HG03159 (cell line): Measurements from ENCODE around the gene NTM.

ENCODE experiments used
- ATAC-seq: cut with Tn5 transposase; IDR thresholded peaks from one replicate; pipeline ENCODE4 v1.9.1; 2021; ENCODE audit warnings: mild to moderate bottlenecking, moderate library complexity; ENCODE audit not compliant: unreplicated experiment

The NTM gene

GRCh38 chr11:132078264-132079076 lies 708.1 kb downstream of the NTM start:
- no peak for ATAC-seq

GRCh38 chr11:132080127-132080526 lies 709.7 kb downstream of the NTM start:
- ATAC-seq = no peak

GRCh38 chr11:132082566-132082965 lies 712.2 kb downstream of the NTM start:
- ATAC-seq = no peak

- ATAC-seq = no peak
These were observed 714.0 kb downstream of the NTM start for GRCh38 chr11:132084433-132084832.

DNA sequence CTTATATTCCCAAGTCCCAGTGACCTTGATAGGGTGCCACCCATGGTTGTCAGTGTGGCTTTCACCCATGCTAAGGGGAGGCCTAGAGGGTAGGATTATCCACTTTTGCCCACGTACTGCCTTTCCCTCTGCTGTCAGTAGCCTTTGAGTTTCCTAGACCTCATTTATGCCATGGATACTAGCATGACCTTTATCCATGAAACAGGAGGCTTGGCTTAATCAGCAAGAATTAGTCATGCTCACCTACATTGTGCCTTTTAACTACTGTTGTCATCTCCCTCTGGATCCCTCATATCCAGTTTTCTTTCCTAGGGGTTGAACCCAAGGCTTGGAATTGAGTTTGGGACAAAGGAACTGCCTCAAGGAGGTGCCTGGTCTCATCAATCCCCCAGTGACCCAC lies 716.7 kb downstream of the NTM start:
- ATAC-seq = no peak

GRCh38 chr11:132088551-132088950 lies 718.1 kb downstream of the NTM start:
- no peak for ATAC-seq

GRCh38 chr11:132093536-132094259 lies 723.3 kb downstream of the NTM start:
- ATAC-seq = no peak

DNA sequence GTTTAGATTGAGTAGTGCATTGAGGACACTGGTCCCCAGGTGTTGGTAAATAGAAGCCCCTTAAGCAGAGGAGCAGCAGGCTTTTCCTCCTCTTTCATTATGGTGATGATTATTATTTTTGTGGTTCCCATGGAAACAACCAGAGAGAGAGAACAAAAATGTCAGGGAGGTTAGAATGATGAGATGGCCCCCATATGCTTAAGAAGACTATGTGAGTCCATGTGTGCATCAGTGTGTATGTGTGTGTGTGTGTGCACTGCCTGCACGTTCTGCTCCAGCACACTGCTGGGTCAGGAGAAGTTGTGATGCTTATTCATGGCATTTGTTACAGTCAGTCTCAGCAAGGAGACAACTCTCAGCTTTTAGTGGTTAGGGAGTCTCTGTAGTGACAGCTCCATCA lies 724.2 kb downstream of the NTM start:
- no peak for ATAC-seq

GRCh38 chr11:132095230-132096131 lies 725.1 kb downstream of the NTM start:
- no peak for ATAC-seq

- no peak for ATAC-seq
These were observed 725.9 kb downstream of the NTM start for GRCh38 chr11:132096132-132096825.

DNA sequence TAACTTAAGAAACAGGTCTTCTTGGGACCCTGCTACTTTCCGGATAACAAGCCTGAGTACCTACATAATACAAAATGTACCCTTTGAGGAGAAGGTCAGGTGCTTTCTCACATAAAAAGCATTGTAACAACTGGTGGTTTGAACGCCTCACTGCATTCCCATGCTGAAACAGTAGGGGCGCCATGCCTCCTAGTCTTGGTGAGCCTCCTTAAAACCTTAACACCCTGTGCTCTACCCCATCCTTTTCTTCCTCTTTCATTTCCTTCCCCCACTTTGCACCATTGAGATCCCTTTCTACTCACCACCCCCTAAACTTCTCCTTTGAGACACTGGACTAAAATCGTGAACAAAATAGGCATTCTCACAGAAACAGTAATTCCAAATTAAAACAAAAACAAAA lies 729.3 kb downstream of the NTM start:
- peak; percentile 78 for ATAC-seq

GRCh38 chr11:132100583-132100982 lies 730.2 kb downstream of the NTM start:
- no peak for ATAC-seq

DNA sequence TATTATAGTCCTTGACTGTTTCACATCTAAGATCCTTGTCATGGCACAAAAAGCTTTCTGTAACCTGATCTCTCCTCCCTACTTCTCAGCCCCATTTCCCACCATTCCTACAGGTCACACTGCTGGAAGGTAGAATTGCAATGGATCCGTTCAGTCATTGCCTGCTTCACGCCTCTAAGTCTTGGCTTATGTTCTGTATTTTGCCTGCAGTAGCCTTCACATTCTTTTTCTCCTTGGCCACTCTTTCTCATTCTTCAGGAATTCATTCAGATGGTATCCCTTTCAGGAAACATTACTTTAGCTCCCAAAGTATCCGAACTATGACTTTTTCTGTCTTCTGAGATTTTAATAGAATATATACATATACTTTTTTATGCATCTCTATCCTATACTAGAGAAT lies 731.5 kb downstream of the NTM start:
- no peak for ATAC-seq

GRCh38 chr11:132103021-132103420 lies 732.6 kb downstream of the NTM start:
- no peak for ATAC-seq

GRCh38 chr11:132106096-132106982 lies 735.9 kb downstream of the NTM start:
- no peak for ATAC-seq

GRCh38 chr11:132111316-132111715 lies 740.9 kb downstream of the NTM start:
- no peak for ATAC-seq

- no peak for ATAC-seq
These were observed 741.4 kb downstream of the NTM start for GRCh38 chr11:132111838-132112237.

DNA sequence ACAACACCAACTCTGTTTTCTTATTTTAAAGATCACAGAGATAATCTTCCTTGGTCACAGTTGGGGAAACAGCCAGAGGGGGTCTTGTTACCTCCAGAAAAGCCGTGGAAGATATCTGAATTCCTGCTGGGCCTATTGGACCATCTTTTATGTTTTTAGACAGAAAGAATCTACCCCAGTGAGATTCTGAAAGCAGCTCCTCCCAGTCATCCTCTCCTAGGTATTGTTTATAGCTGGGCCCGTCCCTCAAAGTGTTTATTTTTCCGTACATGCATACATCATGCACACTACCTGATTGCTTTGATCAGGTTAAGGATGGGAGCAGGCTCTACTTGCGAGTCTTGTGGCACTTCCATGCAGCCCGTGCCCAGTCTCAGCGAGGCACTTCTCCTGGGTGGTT lies 742.4 kb downstream of the NTM start:
- no peak for ATAC-seq

GRCh38 chr11:132114185-132114584 lies 743.8 kb downstream of the NTM start:
- ATAC-seq = peak; percentile 52

DNA sequence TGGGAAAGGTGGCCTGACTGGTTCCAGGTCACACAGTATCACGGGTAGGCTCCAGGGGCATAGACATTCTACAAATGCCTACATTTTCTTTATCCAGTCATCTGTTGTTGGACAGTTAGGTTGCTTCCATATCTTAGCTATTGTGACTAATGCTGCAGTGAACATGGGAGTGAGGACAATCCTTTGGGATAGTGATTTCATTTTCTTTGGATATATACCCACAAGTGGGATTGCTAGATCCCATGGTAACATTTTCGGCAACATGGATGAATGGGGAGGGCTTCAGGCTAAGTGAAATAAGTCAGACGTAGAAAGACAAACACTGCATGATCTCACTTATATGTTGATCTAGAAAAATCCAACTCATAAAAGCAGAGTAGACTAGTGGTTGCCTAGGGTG lies 744.3 kb downstream of the NTM start:
- no peak for ATAC-seq
